ENCODE results near the gene FILIP1L.

DNA sequence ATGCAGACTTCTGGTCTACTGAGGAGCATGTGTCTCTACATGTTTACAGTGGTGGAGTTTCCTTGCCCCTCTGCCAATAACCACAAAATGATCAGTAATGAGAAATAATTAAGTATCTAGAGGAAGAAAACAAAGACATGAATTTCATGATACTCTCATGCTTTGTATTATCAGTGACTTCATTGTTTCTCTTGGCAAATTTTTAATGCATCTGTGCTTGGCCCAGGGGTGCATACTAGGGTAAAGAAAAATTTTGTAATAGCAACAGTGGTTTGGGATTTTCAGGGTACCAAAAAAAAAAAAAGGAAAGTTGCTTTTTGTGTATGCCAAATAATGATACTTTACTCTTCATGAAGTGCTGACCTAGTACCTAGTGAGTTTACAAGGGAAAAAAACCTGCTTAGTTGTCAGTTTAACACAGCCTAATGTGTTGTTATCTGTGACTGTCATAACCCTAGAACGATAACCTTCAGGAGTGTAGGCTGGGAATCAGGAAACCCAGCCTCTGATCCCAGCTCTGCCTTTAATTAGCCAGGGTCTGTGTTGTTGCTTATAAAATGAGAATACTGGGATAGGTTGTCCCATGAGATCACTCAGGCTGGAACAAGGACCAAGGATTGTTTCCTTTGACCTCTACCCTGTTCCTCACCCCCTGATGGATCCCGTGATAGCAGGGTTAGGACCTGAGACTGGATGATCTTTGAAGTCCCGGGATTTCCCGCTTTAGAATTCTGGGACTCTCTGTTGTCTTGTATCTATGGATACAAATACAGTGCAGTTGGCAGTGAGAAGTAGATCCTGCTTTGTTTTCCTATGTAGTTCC, 179.1 kb downstream of the FILIP1L start:
- no peak for TF ChIP-seq EP300 (IDR thresholded peaks at IDR 0.05; ENCODE audit: borderline replicate concordance)
- TF ChIP-seq, protein P1, sequence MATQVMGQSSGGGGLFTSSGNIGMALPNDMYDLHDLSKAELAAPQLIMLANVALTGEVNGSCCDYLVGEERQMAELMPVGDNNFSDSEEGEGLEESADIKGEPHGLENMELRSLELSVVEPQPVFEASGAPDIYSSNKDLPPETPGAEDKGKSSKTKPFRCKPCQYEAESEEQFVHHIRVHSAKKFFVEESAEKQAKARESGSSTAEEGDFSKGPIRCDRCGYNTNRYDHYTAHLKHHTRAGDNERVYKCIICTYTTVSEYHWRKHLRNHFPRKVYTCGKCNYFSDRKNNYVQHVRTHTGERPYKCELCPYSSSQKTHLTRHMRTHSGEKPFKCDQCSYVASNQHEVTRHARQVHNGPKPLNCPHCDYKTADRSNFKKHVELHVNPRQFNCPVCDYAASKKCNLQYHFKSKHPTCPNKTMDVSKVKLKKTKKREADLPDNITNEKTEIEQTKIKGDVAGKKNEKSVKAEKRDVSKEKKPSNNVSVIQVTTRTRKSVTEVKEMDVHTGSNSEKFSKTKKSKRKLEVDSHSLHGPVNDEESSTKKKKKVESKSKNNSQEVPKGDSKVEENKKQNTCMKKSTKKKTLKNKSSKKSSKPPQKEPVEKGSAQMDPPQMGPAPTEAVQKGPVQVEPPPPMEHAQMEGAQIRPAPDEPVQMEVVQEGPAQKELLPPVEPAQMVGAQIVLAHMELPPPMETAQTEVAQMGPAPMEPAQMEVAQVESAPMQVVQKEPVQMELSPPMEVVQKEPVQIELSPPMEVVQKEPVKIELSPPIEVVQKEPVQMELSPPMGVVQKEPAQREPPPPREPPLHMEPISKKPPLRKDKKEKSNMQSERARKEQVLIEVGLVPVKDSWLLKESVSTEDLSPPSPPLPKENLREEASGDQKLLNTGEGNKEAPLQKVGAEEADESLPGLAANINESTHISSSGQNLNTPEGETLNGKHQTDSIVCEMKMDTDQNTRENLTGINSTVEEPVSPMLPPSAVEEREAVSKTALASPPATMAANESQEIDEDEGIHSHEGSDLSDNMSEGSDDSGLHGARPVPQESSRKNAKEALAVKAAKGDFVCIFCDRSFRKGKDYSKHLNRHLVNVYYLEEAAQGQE (IDR thresholded peaks at IDR 0.05; ENCODE audit: low read depth): no peak
- no peak for TF ChIP-seq EGR1 (IDR thresholded peaks at IDR 0.05)
- TF ChIP-seq TAF1 (IDR thresholded peaks at IDR 0.05; ENCODE audit: low read depth): no peak
- TF ChIP-seq, protein P2, sequence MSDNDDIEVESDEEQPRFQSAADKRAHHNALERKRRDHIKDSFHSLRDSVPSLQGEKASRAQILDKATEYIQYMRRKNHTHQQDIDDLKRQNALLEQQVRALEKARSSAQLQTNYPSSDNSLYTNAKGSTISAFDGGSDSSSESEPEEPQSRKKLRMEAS (IDR thresholded peaks at IDR 0.05): no peak
- no peak for TF ChIP-seq NFIC (IDR thresholded peaks at IDR 0.05)
- TF ChIP-seq YY1 (IDR thresholded peaks at IDR 0.05; ENCODE audit: low read depth): no peak
- no peak for TF ChIP-seq FOXM1 (IDR thresholded peaks at IDR 0.05; ENCODE audit: borderline replicate concordance, low read depth)
- TF ChIP-seq CEBPB (IDR thresholded peaks at IDR 0.05): no peak
- TF ChIP-seq TCF12 (IDR thresholded peaks at IDR 0.05; ENCODE audit: low read depth): no peak
